IMR-90 (cell line): ENCODE data around the gene CDHR3. TPM values are rescaled to one million over a fixed set of nuclear protein-coding genes. Genes with fewer than 3 reads are reported as not detected.

Experiments
- ATAC-seq: fragments of 200-7000 bp; cut with Tn5 transposase; 2 replicates; pipeline ENCODE4 v1.9.1; 2020; ENCODE audit warnings: low read depth, mild to moderate bottlenecking, moderate library complexity
- BruUV-seq: library from RNA; stranded (reverse); fragments of 400-500 nt; replicated peaks from 2 replicates; lab custom pipeline; 2021; lab: Mats Ljungman, UMichigan
- CTCF ChIA-PET: fragments of 300-600 bp; formaldehyde crosslinking; extraction: SDS; loops from one replicate; lab custom pipeline; 2021; ENCODE audit warnings: antibody characterized with exemption; lab: Yijun Ruan, JAX
- POLR2A ChIA-PET: fragments of 300-600 bp; sonication (Branson Sonifier 250); formaldehyde crosslinking; loops from one replicate; lab custom pipeline; 2022; ENCODE audit warnings: antibody characterized with exemption; ENCODE audit not compliant: unreplicated experiment; lab: Charles Lee
- DNase-seq: peaks from one replicate; pipeline ENCODE4 v3.0.0; 2013
- H2AFZ ChIP-seq: replicated peaks from 2 replicates; pipeline ENCODE3; 2013; ENCODE audit warnings: low read length, mild to moderate bottlenecking; ENCODE audit not compliant: poor library complexity
- H2AK5ac ChIP-seq: 2 replicates; pipeline ENCODE4 v1.6.1; 2013; ENCODE audit warnings: low read depth, low read length, inconsistent platforms
- H2AK9ac ChIP-seq: replicated peaks from 2 replicates; pipeline ENCODE3; 2013; ENCODE audit warnings: mild to moderate bottlenecking, low read depth, low read length, moderate library complexity; ENCODE audit not compliant: poor library complexity
- H2BK120ac ChIP-seq: 2 replicates; pipeline ENCODE4 v1.6.1; 2013; ENCODE audit warnings: low read depth, low read length, inconsistent platforms
- H2BK15ac ChIP-seq: 3 replicates; pipeline ENCODE4 v1.6.1; 2013; ENCODE audit warnings: low read depth, low read length, inconsistent platforms
- H2BK20ac ChIP-seq: 2 replicates; pipeline ENCODE4 v1.6.1; 2013; ENCODE audit warnings: low read depth, mild to moderate bottlenecking, inconsistent platforms, low read length, moderate library complexity
- H2BK5ac ChIP-seq: 2 replicates; pipeline ENCODE4 v1.6.1; 2013; ENCODE audit warnings: mild to moderate bottlenecking, low read depth, low read length, inconsistent platforms; ENCODE audit not compliant: poor library complexity, severe bottlenecking
- H3K14ac ChIP-seq: replicated peaks from 2 replicates; pipeline ENCODE4 v1.6.1; 2013; ENCODE audit warnings: low read depth, low read length, inconsistent platforms
- H3K18ac ChIP-seq: 2 replicates; pipeline ENCODE4 v1.6.1; 2013; ENCODE audit warnings: low read depth, low read length, control low read depth
- H3K23ac ChIP-seq: 2 replicates; pipeline ENCODE4 v1.6.1; 2013; ENCODE audit warnings: low read depth, low read length, inconsistent platforms
- H3K27ac ChIP-seq: 2 replicates; pipeline ENCODE4 v1.5.1; 2013; ENCODE audit warnings: mild to moderate bottlenecking, control low read depth, low read length; ENCODE audit not compliant: insufficient read depth
- H3K27me3 ChIP-seq: 2 replicates; pipeline ENCODE4 v1.6.1; 2013; ENCODE audit warnings: low read length; ENCODE audit not compliant: control insufficient read depth, insufficient read depth
- H3K36me3 ChIP-seq: 2 replicates; pipeline ENCODE4 v1.6.1; 2013; ENCODE audit warnings: low read length, mixed read lengths; ENCODE audit not compliant: control insufficient read depth, insufficient read depth
- H3K4ac ChIP-seq: 2 replicates; pipeline ENCODE4 v1.6.1; 2013; ENCODE audit warnings: low read depth, low read length, inconsistent platforms
- H3K4me1 ChIP-seq: 2 replicates; pipeline ENCODE4 v1.6.1; 2013; ENCODE audit warnings: low read length, mixed read lengths; ENCODE audit not compliant: control insufficient read depth, insufficient read depth
- H3K4me2 ChIP-seq: 2 replicates; pipeline ENCODE4 v1.6.1; 2013; ENCODE audit warnings: low read depth, mild to moderate bottlenecking, control low read depth, low read length, moderate library complexity
- H3K4me3 ChIP-seq: 2 replicates; pipeline ENCODE4 v1.5.1; 2013; ENCODE audit warnings: low read depth, mild to moderate bottlenecking, control low read depth, low read length, moderate library complexity; ENCODE audit not compliant: insufficient read depth
- H3K56ac ChIP-seq: 2 replicates; pipeline ENCODE4 v1.6.1; 2013; ENCODE audit warnings: low read length, inconsistent platforms; ENCODE audit not compliant: insufficient read depth; ENCODE audit errors: extremely low read depth
- H3K79me1 ChIP-seq, 2 experiments: 2 replicates each; pipeline ENCODE4 v1.6.1; 2013; ENCODE audit warnings: low read length in 2 of 2, inconsistent platforms in 1 of 2, low read depth in 1 of 2
- H3K9ac ChIP-seq: 2 replicates; pipeline ENCODE4 v1.6.1; 2013; ENCODE audit warnings: low read depth, low read length, control low read depth
- H3K9me1 ChIP-seq: 2 replicates; pipeline ENCODE4 v1.6.1; 2013; ENCODE audit warnings: low read length, inconsistent platforms; ENCODE audit not compliant: insufficient read depth
- H3K9me3 ChIP-seq: 2 replicates; pipeline ENCODE4 v1.6.1; 2013; ENCODE audit warnings: low read length; ENCODE audit not compliant: control insufficient read depth, insufficient read depth
- H4K20me1 ChIP-seq: 2 replicates; pipeline ENCODE4 v1.6.1; 2013; ENCODE audit warnings: low read length, inconsistent platforms; ENCODE audit not compliant: insufficient read depth
- H4K5ac ChIP-seq: 2 replicates; pipeline ENCODE4 v1.6.1; 2013; ENCODE audit warnings: mild to moderate bottlenecking, low read depth, low read length, control low read depth
- H4K8ac ChIP-seq, 2 experiments: 2 replicates each; pipeline ENCODE4 v1.6.1; 2013; ENCODE audit warnings: low read depth in 2 of 2, low read length in 2 of 2, control low read depth in 1 of 2, inconsistent platforms in 1 of 2
- H4K91ac ChIP-seq: 2 replicates; pipeline ENCODE4 v1.6.1; 2013; ENCODE audit warnings: low read depth, low read length, inconsistent platforms; ENCODE audit not compliant: insufficient read depth
- BHLHE40 ChIP-seq: fragments of 150-350 bp; IDR thresholded peaks from 2 replicates; pipeline ENCODE4 v1.6.1; 2016; ENCODE audit warnings: mild to moderate bottlenecking, low read depth, low read length
- CEBPB ChIP-seq: IDR thresholded peaks from 2 replicates; pipeline ENCODE4 v1.6.1; 2012; ENCODE audit warnings: low read depth, low read length, improper control_type of control experiment
- CHD1 ChIP-seq: IDR thresholded peaks from 2 replicates; pipeline ENCODE4 v1.6.1; 2012; ENCODE audit warnings: low read depth, low read length, improper control_type of control experiment
- CTCF ChIP-seq: conservative IDR thresholded peaks from 2 replicates; pipeline ENCODE4 v1.5.1; 2012; ENCODE audit warnings: mild to moderate bottlenecking, low read depth, low read length, improper control_type of control experiment
- ELK1 ChIP-seq: fragments of 150-350 bp; IDR thresholded peaks from 2 replicates; pipeline ENCODE4 v1.6.1; 2016; ENCODE audit warnings: low read depth, mild to moderate bottlenecking, low read length, moderate library complexity, borderline replicate concordance
- FOS ChIP-seq: fragments of 150-350 bp; IDR thresholded peaks from 2 replicates; pipeline ENCODE4 v1.6.1; 2016; ENCODE audit warnings: low read depth, low read length
- MAFK ChIP-seq: IDR thresholded peaks from 2 replicates; pipeline ENCODE4 v1.6.1; 2012; ENCODE audit warnings: low read depth, low read length, improper control_type of control experiment
- MAZ ChIP-seq: IDR thresholded peaks from 2 replicates; pipeline ENCODE4 v1.6.1; 2012; ENCODE audit warnings: low read depth, mild to moderate bottlenecking, low read length, improper control_type of control experiment, moderate library complexity, borderline replicate concordance
- MXI1 ChIP-seq: IDR thresholded peaks from 2 replicates; pipeline ENCODE4 v1.6.1; 2012; ENCODE audit warnings: low read depth, mild to moderate bottlenecking, low read length, moderate library complexity, borderline replicate concordance
- NFE2L2 ChIP-seq: fragments of 150-350 bp; IDR thresholded peaks from 2 replicates; pipeline ENCODE4 v1.6.1; 2016; ENCODE audit warnings: low read depth, mild to moderate bottlenecking, low read length
- POLR2A ChIP-seq: IDR thresholded peaks from 2 replicates; pipeline ENCODE4 v1.6.1; 2012; ENCODE audit warnings: mild to moderate bottlenecking, low read depth, low read length
- RAD21 ChIP-seq: IDR thresholded peaks from 2 replicates; pipeline ENCODE4 v1.6.1; 2012; ENCODE audit warnings: low read length, improper control_type of control experiment
- RCOR1 ChIP-seq: IDR thresholded peaks from 2 replicates; pipeline ENCODE4 v1.6.1; 2012; ENCODE audit warnings: mild to moderate bottlenecking, low read length, improper control_type of control experiment; ENCODE audit not compliant: insufficient replicate concordance
- RFX5 ChIP-seq: IDR thresholded peaks from 2 replicates; pipeline ENCODE4 v1.8.0; 2012; ENCODE audit warnings: low read depth, mild to moderate bottlenecking, low read length, moderate library complexity
- SMC3 ChIP-seq: fragments of 150-350 bp; IDR thresholded peaks from 2 replicates; pipeline ENCODE4 v1.6.1; 2016; ENCODE audit warnings: low read depth, mild to moderate bottlenecking, antibody characterized with exemption, low read length, moderate library complexity
- USF2 ChIP-seq: fragments of 150-350 bp; IDR thresholded peaks from 2 replicates; pipeline ENCODE4 v1.6.1; 2017; ENCODE audit warnings: mild to moderate bottlenecking, antibody characterized with exemption, low read length, low read depth
- WGBS, 2 experiments: methylation state at CpG; one replicate each; pipeline versions ENCODE4 v1.1.5 to v1.1.7; 2013; ENCODE audit warnings: missing lambda C conversion rate in 2 of 2; ENCODE audit not compliant: insufficient read length in 1 of 2; ENCODE audit errors: extremely low coverage in 2 of 2; 5-methylcytosine and 5-hydroxymethylcytosine counted together
- dilution Hi-C: fragments of 300-500 bp; cut with HindIII; formaldehyde crosslinking; loops from one replicate; pipeline ENCODE4 v1.14.3; 2018; ENCODE audit warnings: low sequenced_read_pairs; ENCODE audit not compliant: unreplicated experiment
- in situ Hi-C: fragments of 300-500 bp; cut with MboI; formaldehyde crosslinking; loops from 3 replicates; pipeline ENCODE4 v1.14.3; 2019; ENCODE audit warnings: low sequenced_read_pairs, inconsistent platforms, mixed read lengths
- intact Hi-C: fragments of 100-400 bp; cut with micrococcal nuclease; formaldehyde crosslinking; loops from 2 replicates; pipeline ENCODE4 v1.10.0; 2022
- polyA plus RNA-seq, 3 experiments: library from polyadenylated mRNA; depleted of rRNA; stranded (reverse); fragments of >200 nt; gene quantifications; 2 replicates each; pipeline ENCODE4 v1.2.3, GENCODE V29; 2012; ENCODE audit warnings: low replicate concordance in 1 of 3
- total RNA-seq: library from RNA; depleted of rRNA; stranded (reverse); fragments of >200 nt; gene quantifications from 2 replicates; pipeline ENCODE4 v1.2.3, GENCODE V29; 2012

The CDHR3 gene
- total and polyA plus RNA-seq, 2 of the 4 experiments (the other 2 are of a cell fraction) = 0.96 to 1.6 TPM

- Histone ChIP-seq H2BK5ac (no peak overlapping the region), H3K4me3 (no peak overlapping the region), H3K18ac (no peak overlapping the region), H3K23ac (no peak overlapping the region), H3K4ac (no peak overlapping the region), H4K91ac (no peak overlapping the region), H3K27ac (no peak overlapping the region), H3K27me3 (peaks cover 20% of the 10 kb centered on the region), H2BK120ac (no peak overlapping the region), H3K4me2 (no peak overlapping the region), H2AK9ac (no peak overlapping the region), H3K9ac (no peak overlapping the region), H2BK15ac (no peak overlapping the region), H2BK20ac (no peak overlapping the region), H2AK5ac (no peak overlapping the region), H3K9me3 (no peaks in the 10 kb centered on the region), H4K20me1 (no peaks in the 10 kb centered on the region), H3K9me1 (0 out of 2 replicates have a peak, but pooled peaks cover 2% of the 10 kb centered on the region), H2AFZ (no peak overlapping the region), H3K14ac (no peak overlapping the region), H3K36me3 (no peaks in the 10 kb centered on the region), H3K56ac (no peak overlapping the region), H3K4me1 (peaks cover 7% of the 10 kb centered on the region), H4K5ac (no peak overlapping the region), H3K79me1 (no peaks in the 10 kb centered on the region), H4K8ac (no peak overlapping the region)
- ChIA-PET CTCF (no interaction called here), POLR2A (no interaction called here)
- in situ Hi-C loops (no loop called here), dilution Hi-C loops (no loop called here), intact Hi-C loops (no loop called here)
- ATAC-seq = no peak
- no peak for TF ChIP-seq CTCF
- TF ChIP-seq ELK1 = no peak
- no peak for TF ChIP-seq CHD1
- no peak for TF ChIP-seq NFE2L2
- TF ChIP-seq RCOR1 = no peak
- TF ChIP-seq RAD21 = no peak
- TF ChIP-seq SMC3 = no peak
- no peak for TF ChIP-seq USF2
- no peak for TF ChIP-seq RFX5
- TF ChIP-seq MAZ = no peak
- TF ChIP-seq CEBPB = no peak
- TF ChIP-seq BHLHE40 = no peak
- no peak for TF ChIP-seq FOS
- no peak for TF ChIP-seq MAFK
- no peak for TF ChIP-seq MXI1
- TF ChIP-seq POLR2A = no peak
- no peak for DNase-seq
- 75% methylated on average over 3 of the region's 5 CpGs; no CpG with 5 or more reads in 1 of the 2 experiments for WGBS, 2 experiments
- BruUV-seq = no TSS peak
Measured at GRCh38 chr7:106053109-106053508, 90.0 kb downstream of the CDHR3 start.
